ENCODE data around the gene TMCO4.

TMCO4 gene

DNA sequence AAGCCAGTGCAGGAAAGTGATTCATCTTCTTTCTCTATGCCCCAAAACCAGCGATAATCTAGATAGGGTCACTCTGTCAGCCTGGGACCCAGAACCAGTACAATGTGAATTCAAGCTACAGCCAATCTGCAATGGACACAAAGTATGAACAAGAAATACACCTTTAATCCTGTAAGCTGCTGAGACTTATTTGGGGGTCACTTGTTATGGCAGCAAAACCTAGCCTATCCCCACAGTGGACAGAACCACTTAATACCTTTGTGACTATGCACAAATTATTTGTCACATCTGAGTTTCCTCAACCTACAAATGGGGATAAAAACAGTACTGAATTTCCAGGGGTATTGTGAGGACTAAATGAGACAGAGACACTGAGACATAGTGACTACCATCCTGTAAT is 50.0 kb downstream of the TMCO4 start:
- DNase-seq (ENCODE audit: low spot score) = no peak

DNA sequence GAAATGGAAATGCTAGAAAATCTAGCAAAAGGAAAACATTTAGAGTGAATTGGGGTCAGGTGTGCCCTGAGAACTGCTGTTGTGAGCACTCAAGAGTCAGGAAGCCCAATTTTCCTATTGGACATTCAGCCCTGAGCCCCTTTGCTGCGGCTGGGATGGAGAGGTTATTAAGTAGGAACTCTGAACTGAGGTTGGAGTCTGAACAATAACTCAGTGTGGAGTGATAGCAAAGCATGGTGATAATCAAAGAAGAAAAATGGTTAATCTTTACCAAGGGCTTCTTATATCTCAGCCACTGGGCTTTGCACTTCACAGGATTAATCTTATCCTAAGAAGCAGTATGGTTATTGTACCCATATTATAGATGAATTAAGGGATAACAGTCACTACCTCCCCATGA is 52.0 kb downstream of the TMCO4 start:
- DNase-seq (ENCODE audit: low spot score) = no peak

DNA sequence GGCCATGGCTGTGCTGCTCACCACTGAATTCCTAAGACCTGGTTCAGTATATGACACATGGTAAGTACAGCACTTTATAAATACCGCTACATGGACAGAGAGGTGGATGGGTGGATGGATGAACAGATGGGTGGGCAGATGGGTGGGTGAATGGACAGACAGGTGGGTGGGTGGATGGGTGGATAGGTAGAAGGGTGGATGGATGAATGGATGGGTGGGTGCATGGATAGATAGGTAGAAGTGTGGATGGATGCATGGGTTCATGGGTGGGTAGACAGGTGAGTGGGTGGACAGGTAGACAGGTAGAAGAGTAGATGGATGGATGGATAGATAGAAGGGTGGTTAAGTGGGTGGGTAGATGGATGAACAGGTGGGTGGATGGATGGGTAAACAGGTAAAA is 54.8 kb downstream of the TMCO4 start:
- no peak for DNase-seq (ENCODE audit: low spot score)

DNA sequence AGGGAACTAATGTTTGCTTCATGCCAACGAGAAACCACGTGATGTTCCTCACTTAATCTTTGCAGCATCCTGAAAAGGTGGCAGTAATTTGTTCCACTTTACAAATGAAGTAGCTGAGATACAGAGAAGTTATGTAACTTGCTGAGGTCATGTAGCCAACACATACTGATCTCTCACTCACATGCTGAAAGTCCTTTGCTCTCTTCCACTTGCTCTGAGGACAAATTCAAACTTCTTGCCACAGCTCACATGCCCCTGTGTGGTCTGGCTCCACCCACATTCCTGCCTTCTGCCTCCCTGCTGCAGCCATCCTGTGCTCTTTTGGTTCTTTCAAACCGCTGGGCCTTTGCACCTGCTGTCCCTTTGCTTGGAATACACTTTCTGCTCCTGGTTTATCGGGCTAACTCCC is 55.4 kb downstream of the TMCO4 start:
- no peak for DNase-seq (ENCODE audit: low spot score)

DNA sequence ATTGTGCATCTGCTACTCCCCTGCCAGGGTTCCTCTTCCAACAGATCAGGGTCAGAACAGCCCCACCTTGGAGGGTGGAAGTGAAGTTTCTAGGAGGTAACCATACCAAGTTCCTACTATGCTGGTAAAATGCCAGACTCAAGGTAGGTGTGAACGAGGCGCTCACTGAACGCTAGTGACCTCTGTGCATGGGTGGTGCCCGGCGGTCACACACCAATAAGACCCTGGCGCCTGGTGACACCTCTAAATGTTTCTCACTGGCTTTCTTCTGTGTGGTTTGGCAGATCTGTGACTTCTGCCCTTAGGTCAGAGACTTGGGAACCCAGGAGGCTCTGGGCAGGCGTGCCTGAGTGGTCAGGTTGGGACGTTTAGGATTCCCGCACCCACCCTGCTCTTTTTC is 55.9 kb downstream of the TMCO4 start:
- DNase-seq (ENCODE audit: low spot score) = no peak

DNA sequence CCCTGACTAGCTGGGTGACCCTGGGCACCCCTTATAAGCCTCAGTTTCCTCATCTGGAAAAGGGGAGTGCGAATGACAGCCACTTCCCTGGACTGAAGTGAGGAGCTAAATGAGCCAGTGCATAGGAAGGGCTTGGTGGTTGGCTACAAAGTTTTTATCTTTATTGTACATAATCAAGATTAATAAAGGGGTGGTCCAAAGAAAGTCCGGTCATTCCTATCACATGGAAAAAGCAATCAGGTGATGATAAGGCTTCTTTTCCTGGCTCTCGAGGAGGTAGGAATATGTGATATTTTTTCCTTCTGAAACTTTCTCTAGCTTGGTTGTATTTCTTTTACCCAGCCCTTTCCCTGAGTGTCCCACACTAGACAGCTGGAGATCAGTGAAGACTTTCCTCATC is 56.5 kb downstream of the TMCO4 start:
- no peak for DNase-seq (ENCODE audit: low spot score)

DNA sequence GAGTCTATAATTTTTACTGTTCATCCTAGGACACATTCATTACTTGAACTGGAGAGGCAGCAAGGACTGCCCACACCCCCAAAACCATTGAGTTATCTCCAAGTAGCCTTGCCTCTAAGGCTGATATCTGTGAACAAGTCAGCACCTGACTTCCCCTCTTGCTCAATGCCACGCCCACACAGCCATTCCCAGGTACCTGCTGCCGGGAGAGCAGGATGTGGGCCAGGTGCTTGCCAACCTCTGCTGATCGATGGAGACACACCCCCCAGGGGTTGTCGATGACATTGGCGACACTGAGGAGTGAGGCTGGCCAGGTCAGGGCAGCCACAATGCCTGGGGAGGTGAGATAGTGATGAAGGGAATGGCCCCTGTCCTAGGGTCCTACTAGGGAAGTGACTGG is 60.1 kb downstream of the TMCO4 start:
- no peak for DNase-seq (ENCODE audit: low spot score)

DNA sequence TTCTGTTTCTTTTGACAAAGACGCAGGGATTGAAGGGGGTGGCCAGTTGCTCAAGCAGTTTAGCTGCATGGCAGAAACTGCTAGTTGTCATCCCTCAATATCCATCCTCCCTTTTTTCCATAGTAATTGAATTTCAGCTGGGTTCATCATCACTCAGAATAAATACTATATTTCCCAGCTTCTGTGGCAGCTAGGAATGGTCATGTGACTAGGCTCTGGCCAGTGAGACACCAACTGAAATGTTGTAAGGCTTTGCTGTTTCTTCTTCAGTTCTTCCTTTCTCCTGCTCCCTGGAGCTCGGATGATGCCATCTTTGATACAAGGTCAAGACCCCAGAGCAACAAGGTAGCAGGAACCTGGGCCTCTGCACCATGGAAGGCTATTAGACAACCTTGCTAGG is 61.0 kb downstream of the TMCO4 start:
- no peak for DNase-seq (ENCODE audit: low spot score)

DNA sequence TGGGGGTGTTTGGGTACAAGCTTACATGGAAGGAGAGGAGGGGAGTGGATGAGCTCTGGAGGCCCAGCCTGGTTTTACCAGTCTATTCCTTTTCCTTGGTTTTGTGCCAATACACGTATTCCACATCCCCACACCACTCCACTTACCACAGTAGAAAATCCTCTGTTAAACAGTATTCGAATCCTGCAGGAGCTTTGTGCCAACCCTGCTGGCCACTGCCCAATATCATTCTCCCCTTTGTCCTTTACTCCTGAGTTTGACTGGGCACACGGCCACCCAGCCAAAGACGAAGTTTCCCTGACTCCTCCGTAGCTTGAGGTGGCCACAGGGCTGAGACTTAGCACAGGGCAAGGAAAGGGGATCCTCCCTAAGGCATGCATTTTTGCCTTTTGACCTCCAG is 61.6 kb downstream of the TMCO4 start:
- no peak for DNase-seq (ENCODE audit: low spot score)

DNA sequence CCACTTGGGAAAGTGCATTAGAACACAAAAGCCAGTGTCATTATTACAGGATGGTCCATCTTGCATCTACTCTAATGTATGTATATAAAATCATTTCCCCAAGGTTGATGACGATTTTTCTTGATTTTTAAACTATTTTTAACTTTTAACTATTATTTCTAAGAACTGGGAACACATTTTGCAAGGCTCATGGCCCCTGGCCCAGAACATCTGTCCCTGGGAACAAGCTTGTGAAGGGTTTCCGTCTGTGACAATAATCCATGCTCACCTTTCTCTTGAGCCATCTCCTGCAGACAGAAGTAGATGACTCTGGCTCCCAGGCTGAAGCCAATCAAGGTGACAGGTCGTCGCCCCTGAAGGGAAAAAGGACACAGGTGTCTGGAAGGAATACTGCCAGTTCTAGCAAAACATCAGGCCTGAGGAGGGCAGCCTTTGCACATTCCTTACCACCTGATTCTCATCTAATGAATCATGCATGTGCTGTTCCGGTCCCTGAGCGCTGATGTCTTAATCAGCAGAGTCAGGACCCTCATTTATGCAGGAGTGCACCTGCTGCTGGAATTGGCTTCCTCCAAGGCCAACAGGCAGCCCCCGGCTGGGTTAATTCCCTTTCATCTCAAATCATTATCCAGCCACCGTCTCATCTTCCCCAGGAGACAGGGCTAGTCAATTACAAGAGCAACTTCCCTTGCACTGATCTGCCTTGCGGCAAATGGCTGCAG is 62.5 kb downstream of the TMCO4 start:
- DNase-seq (ENCODE audit: low spot score) = no peak

DNA sequence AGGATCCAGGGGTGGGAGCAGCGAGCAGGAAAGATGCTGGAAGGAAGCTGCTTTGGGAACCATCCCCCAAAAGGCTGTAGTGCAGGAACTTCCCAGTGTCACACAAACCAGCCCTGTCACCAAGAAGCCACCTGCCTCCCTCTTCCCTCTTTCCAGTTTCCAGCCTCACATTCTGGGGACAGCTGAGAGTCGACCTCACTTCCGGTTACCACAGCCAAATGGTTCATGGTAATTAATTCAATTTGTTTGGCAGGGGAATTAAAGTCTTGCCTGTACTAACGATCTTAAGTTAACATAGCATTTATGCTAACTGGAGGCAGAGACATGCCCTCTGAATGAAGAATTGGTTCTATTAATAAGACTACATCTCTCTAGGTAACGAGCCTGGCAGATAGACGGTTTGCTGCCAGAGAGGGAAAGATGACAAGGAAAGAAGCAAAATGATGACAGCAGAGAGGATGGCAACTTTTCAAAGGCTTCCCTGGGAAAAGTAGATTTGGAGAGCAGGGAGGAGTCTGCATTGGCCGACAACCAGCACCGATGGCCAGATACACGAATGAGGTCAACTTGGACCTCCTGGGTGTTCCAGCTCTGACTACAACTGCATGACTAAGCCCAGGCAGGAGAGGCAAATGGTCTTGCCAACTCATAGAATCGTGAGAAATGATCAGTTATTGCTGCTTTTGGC is 64.1 kb downstream of the TMCO4 start:
- DNase-seq (ENCODE audit: low spot score) = peak; percentile 95

DNA sequence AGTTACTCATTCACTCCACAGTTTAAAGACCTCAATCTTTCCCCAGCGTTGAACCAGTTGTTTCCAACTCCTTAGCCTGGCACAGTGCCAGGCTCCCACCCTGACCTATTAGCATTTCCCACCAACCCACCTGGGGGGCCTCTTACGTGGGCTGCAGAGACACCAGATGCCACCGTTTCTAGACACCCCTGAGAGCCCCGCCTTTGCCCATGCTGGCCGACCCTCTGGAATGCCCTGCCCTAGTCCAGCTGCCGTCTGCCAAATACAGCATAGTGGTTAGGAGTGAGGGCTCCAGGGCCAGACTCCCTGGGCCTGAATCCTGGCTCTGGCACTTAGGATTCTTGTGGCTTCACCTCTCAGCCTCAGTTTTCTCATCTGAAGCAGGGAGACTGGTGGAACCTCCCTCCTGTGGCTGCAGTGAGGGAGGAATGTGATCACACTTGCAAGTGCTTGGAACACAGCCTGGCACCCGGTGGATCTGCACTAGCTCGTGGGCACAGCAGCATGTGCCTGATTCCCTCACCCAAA is 65.2 kb downstream of the TMCO4 start:
- DNase-seq (ENCODE audit: low spot score) = peak; percentile 43

DNA sequence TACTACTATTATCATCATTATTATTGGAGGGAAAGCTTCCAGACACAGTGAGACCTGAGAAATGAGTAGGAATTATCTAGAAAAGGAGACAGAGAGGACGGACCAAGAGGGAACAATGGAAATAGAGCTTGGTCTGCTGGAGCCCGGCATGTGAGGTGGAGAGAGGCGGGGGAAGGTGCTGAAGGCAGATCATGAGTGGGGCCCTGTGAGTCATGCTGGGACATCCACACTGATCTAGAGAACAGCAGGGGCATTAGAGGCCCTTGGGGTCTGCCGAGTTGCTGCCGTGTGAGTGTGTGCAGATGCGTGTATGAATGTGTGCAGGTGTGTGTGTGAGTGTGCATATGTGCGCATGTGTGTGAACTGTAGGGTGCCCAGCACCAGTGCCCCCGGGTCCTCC is 65.7 kb downstream of the TMCO4 start:
- DNase-seq (ENCODE audit: low spot score) = no peak

DNA sequence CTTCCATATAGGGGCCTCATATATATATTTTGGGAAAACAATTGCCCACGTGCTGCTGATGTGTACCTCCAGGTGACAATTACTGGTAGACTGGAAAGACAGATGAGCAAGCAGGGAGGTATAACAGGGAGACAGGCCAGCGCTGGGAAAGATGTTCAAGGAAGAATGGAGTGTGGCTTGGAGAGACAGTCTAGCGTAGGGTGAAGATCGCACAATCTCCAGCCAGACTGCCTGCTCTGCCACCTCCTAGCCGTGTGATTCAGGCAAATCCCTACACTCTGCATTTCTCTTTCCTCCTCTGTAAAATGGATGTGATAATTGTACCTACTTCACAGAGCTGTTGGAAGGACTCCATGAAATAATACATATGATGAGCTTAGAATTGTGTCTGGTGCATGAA is 66.1 kb downstream of the TMCO4 start:
- no peak for DNase-seq (ENCODE audit: low spot score)

DNA sequence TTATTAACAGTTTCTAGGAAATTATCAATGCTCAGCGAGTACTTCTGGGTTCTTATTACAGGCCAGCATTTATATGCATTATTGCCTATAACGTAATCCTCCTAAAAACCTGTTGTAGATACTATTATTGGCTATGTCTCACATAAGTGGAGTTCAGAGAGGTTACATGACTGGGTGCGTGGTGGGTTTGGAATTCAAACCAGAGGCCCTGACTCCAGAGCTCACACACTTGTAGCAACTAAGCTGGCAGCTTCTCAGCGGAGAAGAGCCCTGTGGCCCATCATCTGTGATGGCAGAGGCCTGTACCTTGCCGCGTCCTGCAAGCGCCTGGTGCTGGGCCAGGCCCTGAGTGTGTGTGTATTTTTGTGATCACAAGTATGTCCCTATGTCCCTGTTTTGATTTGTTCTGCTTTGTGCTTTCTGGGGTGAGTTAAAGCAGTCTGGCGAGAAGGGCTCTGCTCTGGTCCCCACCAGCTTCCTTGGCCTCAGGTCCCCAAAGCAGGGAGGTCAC is 68.3 kb downstream of the TMCO4 start:
- DNase-seq (ENCODE audit: low spot score) = no peak

DNA sequence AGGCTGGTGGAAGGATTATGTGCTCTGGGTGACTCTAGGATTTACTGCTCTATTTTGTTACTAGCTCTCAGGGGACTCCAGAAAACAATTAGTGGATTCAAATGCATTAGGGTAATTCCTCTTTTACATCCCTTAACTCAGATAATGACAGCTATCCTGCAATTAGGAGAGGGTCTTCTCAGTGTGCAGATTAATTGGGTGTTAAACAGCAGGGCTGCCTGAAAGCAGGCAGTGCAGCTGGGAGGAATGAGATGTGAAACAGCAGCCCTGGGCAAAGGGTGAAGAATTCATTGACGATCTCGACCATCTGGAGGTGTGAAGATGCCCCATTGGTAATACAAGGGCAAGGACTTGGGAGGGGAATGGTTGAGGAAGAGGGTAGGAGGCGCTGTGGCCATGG is 68.9 kb downstream of the TMCO4 start:
- DNase-seq (ENCODE audit: low spot score) = no peak

DNA sequence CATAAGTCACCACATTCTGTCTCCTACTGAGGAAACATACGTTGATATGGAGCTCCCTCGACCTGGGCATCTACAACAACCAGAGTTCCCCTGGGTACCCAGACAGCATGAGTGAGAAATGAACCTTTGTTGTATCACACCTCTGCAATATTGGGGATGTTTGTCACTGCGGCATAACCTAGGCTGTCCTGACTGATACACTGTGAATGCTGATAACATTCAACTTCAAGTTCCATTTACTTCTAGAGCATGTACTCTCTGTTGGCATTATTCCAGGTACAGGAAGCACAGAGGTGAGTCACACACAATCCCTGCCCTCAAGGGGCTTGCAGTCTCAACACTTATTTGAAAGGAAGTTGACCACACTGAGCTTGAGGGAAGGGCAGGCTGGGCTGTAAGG is 69.5 kb downstream of the TMCO4 start:
- DNase-seq (ENCODE audit: low spot score) = no peak

DNA sequence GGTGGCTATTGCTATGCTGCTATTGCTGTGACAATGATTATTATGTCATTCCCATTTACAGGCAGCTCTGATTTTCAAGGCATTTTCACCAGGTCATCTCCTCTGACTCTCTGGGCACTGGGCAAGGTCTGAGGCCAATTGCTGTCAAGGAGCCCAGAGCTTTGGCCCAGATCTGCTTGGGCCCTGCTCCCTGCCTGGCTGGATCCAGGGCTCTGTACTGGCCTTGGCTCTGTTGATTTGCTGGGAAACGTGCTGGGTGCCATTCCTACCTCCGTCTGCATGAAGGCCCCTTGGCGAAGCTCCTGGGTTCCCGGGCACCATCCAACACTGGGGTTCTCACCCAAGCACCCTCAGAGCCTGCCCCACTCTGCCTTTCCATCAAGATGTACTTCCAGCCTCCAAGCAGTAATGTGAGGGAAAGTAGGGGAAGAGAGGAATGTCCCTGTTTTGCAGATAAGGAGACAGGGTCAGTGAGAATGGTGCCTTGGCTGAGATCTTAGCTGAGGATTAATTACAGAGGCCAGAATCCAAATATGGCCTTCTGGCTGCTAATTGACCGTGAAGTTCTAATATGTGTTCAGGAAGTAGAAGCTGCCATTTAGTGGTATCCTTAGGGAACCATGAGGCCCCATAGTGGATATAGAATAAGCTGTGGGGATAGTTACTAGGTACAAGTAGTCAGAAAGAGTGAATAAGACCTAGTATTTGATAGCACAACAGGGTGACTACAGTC is 71.1 kb downstream of the TMCO4 start:
- no peak for DNase-seq (ENCODE audit: low spot score)

DNA sequence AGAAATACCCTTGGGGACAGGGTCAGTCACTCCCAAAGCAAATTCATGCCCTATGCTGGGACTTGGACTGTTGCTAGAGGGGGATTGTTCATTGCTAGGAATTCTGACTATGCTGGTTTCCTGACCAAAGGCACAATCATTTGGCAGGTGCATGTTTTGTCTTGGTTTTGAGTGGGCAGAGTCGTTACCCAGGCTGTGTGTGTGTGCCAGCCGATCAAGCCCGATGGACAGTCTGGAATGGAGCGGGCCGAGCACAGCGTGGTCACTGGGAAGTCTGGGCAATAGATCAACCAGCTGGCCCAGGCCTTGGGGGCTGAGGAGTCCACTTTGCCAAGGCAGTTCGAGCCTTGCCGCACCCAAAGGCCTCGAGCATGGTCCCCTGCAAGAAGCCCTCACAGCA is 74.1 kb downstream of the TMCO4 start:
- DNase-seq (ENCODE audit: low spot score) = no peak

DNA sequence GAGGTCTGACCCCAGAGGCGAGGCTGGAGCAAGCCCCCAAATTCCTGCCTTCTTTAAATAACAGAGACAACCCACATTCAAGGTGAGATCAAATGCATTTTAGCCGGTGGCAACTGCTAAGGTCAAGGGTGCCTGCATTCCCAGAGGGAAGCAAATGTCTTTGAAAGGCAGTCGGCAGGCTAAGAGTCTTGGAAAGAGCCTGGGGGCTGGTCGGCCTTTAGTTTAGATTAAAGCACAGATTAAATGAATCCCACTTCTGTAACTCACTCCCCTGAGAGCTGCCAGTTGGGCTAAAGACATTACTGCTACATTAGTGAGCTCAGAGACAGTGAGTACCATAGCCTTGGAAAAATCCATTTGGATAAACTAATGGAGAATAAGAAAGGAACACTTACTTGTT is 75.8 kb downstream of the TMCO4 start:
- DNase-seq (ENCODE audit: low spot score) = no peak

DNA sequence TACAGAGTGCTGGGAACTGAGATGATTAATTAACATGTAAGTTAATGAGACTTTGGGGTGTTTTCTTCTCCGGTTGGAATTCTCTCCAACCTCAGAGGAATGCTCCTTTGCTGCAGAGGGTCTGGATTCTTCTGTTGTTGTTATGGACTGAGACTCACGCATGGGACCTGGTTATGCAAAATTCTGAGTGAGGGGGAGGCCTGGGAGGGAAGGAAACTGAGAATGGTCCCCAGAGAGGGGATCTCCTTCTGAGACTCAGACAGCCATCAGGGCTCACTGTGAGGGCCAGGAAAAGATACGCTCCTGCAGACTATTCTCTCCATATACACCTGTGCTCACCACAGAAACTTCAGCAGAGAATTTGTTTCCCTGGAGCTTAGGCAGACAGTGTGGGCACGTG is 78.7 kb downstream of the TMCO4 start:
- no peak for DNase-seq (ENCODE audit: low spot score)

DNA sequence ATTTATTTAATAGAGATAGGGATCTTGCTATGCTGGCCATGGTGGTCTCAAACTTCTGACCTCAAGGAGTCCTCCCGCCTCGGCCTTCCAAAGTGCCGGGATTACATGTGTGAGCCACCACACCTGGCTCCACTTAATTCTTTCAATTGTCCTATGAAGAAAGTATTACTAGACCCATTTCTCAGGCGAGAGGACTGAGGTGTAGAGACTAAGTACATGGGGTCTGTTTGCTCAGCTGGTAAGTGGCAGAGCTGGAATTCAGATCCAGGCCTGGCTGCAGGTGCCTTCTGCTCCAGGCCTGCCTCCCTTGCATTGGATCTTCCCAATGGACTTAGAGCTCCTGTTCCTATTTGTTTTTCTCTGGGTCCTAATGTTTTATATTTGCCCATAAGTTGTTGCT is 79.5 kb downstream of the TMCO4 start:
- DNase-seq (ENCODE audit: low spot score) = no peak

DNA sequence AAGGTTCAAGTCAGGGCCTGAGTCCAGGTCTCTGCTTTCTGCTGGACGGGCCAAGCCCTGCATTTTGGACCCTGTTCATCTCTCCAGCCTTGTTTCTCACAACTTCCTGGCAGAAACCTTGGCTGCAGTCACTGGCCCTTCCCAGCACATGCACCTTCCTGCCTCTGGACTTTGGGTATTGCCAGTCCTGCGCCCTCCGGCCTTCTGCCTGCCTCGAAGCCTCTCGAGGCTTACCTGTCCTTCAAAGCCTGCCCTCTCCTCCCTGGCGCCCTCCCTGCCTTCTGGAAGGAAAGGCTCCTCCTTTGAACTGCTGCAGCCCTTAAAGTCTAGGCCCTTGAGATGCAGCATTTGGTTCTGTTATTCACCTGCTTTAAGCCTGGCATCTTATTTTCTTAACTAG is 82.2 kb downstream of the TMCO4 start:
- DNase-seq (ENCODE audit: low spot score) = no peak
